Suprapubic skin (tissue), 4 donors: ENCODE measurements around the gene RGS7. TPM values are rescaled to one million over a fixed set of nuclear protein-coding genes. Genes with fewer than 3 reads are reported as not detected.
"Not testable (repeated sequence)": the region's sequence is repeated elsewhere in the genome, so short reads cannot be mapped to it uniquely, and the experiment has no call there.

Experiments
- DNase-seq, 2 donors: peaks; one replicate each; pipeline ENCODE4 v3.0.0-alpha.2; 2019; ENCODE audit warnings: low spot score in 2 of 2
- H3K27ac ChIP-seq: fragments of 200-600 bp; sonication (generic); one replicate; pipeline ENCODE4 v1.5.1; 2019
- H3K27me3 ChIP-seq: fragments of 200-600 bp; sonication (generic); one replicate; pipeline ENCODE4 v1.5.1; 2019
- H3K36me3 ChIP-seq: fragments of 200-600 bp; sonication (generic); one replicate; pipeline ENCODE4 v1.5.1; 2019
- H3K4me1 ChIP-seq: fragments of 200-600 bp; sonication (generic); one replicate; pipeline ENCODE4 v1.5.1; 2019
- H3K4me3 ChIP-seq: fragments of 200-600 bp; sonication (generic); one replicate; pipeline ENCODE4 v1.5.1; 2019; ENCODE audit warnings: mild to moderate bottlenecking
- H3K9me3 ChIP-seq: fragments of 200-600 bp; sonication (generic); one replicate; pipeline ENCODE4 v1.5.1; 2019
- CTCF ChIP-seq, 2 donors: fragments of 200-600 bp in 1 of 2; fragments of 450-650 bp in 1 of 2; sonication (generic) in 1 of 2; IDR thresholded peaks; one replicate each; pipeline ENCODE4 v1.5.1; 2016 to 2019; ENCODE audit warnings: antibody characterized with exemption in 2 of 2, mild to moderate bottlenecking in 1 of 2, moderate library complexity in 1 of 2
- EP300 ChIP-seq: sonication (generic); formaldehyde crosslinking; IDR thresholded peaks from one replicate; pipeline ENCODE4 v1.6.1; 2017; ENCODE audit warnings: antibody characterized with exemption
- POLR2A ChIP-seq, 2 donors: fragments of 450-650 bp; IDR thresholded peaks; one replicate each; pipeline ENCODE4 v1.6.1; 2017; ENCODE audit warnings: antibody characterized with exemption in 2 of 2, mild to moderate bottlenecking in 2 of 2, moderate library complexity in 2 of 2
- POLR2AphosphoS5 ChIP-seq, 3 donors: sonication (generic); formaldehyde crosslinking; IDR thresholded peaks; one replicate each; pipeline ENCODE4 v1.6.1; 2017; ENCODE audit warnings: antibody characterized with exemption in 3 of 3
- WGBS: methylation state at CpG from one replicate; pipeline ENCODE4 v1.1.5; 2018; 5-methylcytosine and 5-hydroxymethylcytosine counted together
- total RNA-seq, 4 donors: library from RNA; depleted of rRNA; stranded (reverse); fragments of >200 nt; gene quantifications; one replicate each; pipeline ENCODE4 v1.1.0, GENCODE V29; 2016

RGS7 gene
- total RNA-seq, 4 donors from 2014 or later, result not detected

GRCh38 chr1:241156231-241156965 is 200.6 kb downstream of the RGS7 start:
- no peak overlapping the region for H3K4me3 ChIP-seq
- H3K36me3 ChIP-seq, result no peaks in the 10 kb centered on the region
- no peak for DNase-seq
- no peak for TF ChIP-seq CTCF (IDR thresholded peaks at IDR 0.05)
- no peak for TF ChIP-seq POLR2AphosphoS5 (IDR thresholded peaks at IDR 0.05)
- TF ChIP-seq EP300, result no peak
- no peak for TF ChIP-seq POLR2A (IDR thresholded peaks at IDR 0.05)
- no peak overlapping the region for H3K27ac ChIP-seq
- no peaks in the 10 kb centered on the region for H3K27me3 ChIP-seq
- H3K4me1 ChIP-seq, result no peaks in the 10 kb centered on the region
- 28% methylated on average over 3 of the region's 3 CpGs for WGBS
- no peaks in the 10 kb centered on the region for H3K9me3 ChIP-seq

GRCh38 chr1:241145881-241146280 is 211.1 kb downstream of the RGS7 start:
- Histone ChIP-seq H3K4me3 (no peak overlapping the region), H3K36me3 (no peaks in the 10 kb centered on the region), H3K4me1 (no peaks in the 10 kb centered on the region), H3K27ac (no peak overlapping the region), H3K27me3 (no peaks in the 10 kb centered on the region), H3K9me3 (peaks cover 4% of the 10 kb centered on the region)
- WGBS, result 64% methylated on average over 2 of the region's 2 CpGs
- DNase-seq, result no peak
- TF ChIP-seq CTCF (IDR thresholded peaks at IDR 0.05), result no peak

GRCh38 chr1:241143765-241144442 is 213.1 kb downstream of the RGS7 start:
- H3K4me1 ChIP-seq, result no peaks in the 10 kb centered on the region
- H3K9me3 ChIP-seq, result peaks cover 4% of the 10 kb centered on the region
- no peak for DNase-seq
- no peak overlapping the region for H3K27ac ChIP-seq
- H3K27me3 ChIP-seq, result no peaks in the 10 kb centered on the region
- 96% methylated on average over 5 of the region's 5 CpGs for WGBS
- TF ChIP-seq CTCF (IDR thresholded peaks at IDR 0.05), result no peak
- no peak for TF ChIP-seq POLR2AphosphoS5 (IDR thresholded peaks at IDR 0.05)
- no peak for TF ChIP-seq POLR2A (IDR thresholded peaks at IDR 0.05)
- TF ChIP-seq EP300, result no peak
- H3K4me3 ChIP-seq, result no peak overlapping the region
- H3K36me3 ChIP-seq, result no peaks in the 10 kb centered on the region

GRCh38 chr1:241142493-241142892 is 214.5 kb downstream of the RGS7 start:
- Histone ChIP-seq H3K4me3 (no peak overlapping the region), H3K36me3 (no peaks in the 10 kb centered on the region), H3K27me3 (no peaks in the 10 kb centered on the region), H3K27ac (no peak overlapping the region), H3K4me1 (no peaks in the 10 kb centered on the region), H3K9me3 (peaks cover 4% of the 10 kb centered on the region)
- TF ChIP-seq POLR2AphosphoS5 (IDR thresholded peaks at IDR 0.05), result no peak
- no peak for TF ChIP-seq POLR2A (IDR thresholded peaks at IDR 0.05)
- no peak for TF ChIP-seq EP300
- TF ChIP-seq CTCF (IDR thresholded peaks at IDR 0.05), result no peak
- WGBS, result 80% methylated on average over 3 of the region's 4 CpGs
- DNase-seq, result no peak

- H3K9me3 ChIP-seq, H3K36me3 ChIP-seq, H3K4me1 ChIP-seq, DNase-seq, H3K27me3 ChIP-seq, H3K4me3 ChIP-seq, H3K27ac ChIP-seq: not testable (repeated sequence)
- 84% methylated on average over 3 of the region's 3 CpGs for WGBS
Measured at GRCh38 chr1:241141646-241142045, 215.4 kb downstream of the RGS7 start.
